Astrocyte (in vitro differentiated cells and primary cell): Measurements from ENCODE around the gene C1R. TPM values are rescaled to one million over a fixed set of nuclear protein-coding genes. Genes with fewer than 3 reads are reported as not detected.

ENCODE experiments used
- DNase-seq: peaks from one replicate; pipeline ENCODE4 v3.0.0-alpha.2; 2010; ENCODE audit warnings: low read depth
- FAIRE-seq: peaks from 2 replicates; lab custom pipeline; 2011; peaks lifted over from hg19 to GRCh38; lab: Jason Lieb, UNC
- H2AFZ ChIP-seq: 2 replicates; pipeline ENCODE4 v1.6.0; 2012; ENCODE audit warnings: low read depth, low read length, inconsistent platforms
- H3K27ac ChIP-seq: 2 replicates; pipeline ENCODE4 v1.5.1; 2011; ENCODE audit warnings: low read depth, low read length, inconsistent platforms
- H3K27me3 ChIP-seq: 2 replicates; pipeline ENCODE4 v1.6.0; 2011; ENCODE audit warnings: low read length, inconsistent platforms; ENCODE audit not compliant: insufficient read depth
- H3K36me3 ChIP-seq: 2 replicates; pipeline ENCODE4 v1.5.1; 2011; ENCODE audit warnings: low read length, inconsistent platforms; ENCODE audit not compliant: insufficient read depth
- H3K4me1 ChIP-seq: 2 replicates; pipeline ENCODE4 v1.5.1; 2011; ENCODE audit warnings: low read length, inconsistent platforms; ENCODE audit not compliant: insufficient read depth
- H3K4me2 ChIP-seq: 2 replicates; pipeline ENCODE4 v1.6.0; 2012; ENCODE audit warnings: low read length, inconsistent platforms
- H3K4me3 ChIP-seq: 2 replicates; pipeline ENCODE4 v1.5.1; 2011; ENCODE audit warnings: low read depth, mild to moderate bottlenecking, low read length, inconsistent platforms; ENCODE audit not compliant: insufficient read depth
- H3K79me2 ChIP-seq: 2 replicates; pipeline ENCODE4 v1.6.0; 2012; ENCODE audit warnings: mild to moderate bottlenecking, low read length, inconsistent platforms; ENCODE audit not compliant: insufficient read depth
- H3K9ac ChIP-seq: 2 replicates; pipeline ENCODE4 v1.6.0; 2012; ENCODE audit warnings: mild to moderate bottlenecking, low read length, inconsistent platforms
- H3K9me3 ChIP-seq: 2 replicates; pipeline ENCODE4 v1.5.1; 2012; ENCODE audit warnings: low read depth, mild to moderate bottlenecking, low read length, inconsistent platforms; ENCODE audit not compliant: insufficient read depth
- H4K20me1 ChIP-seq: 2 replicates; pipeline ENCODE4 v1.6.0; 2012; ENCODE audit warnings: low read length, inconsistent platforms; ENCODE audit not compliant: insufficient read depth
- H3K27ac Mint-ChIP-seq: one replicate; pipeline ENCODE4 v1.8.0; 2021; ENCODE audit warnings: mild to moderate bottlenecking, mixed read lengths; ENCODE audit not compliant: unreplicated experiment
- H3K27me3 Mint-ChIP-seq: one replicate; pipeline ENCODE4 v1.8.0; 2021; ENCODE audit warnings: low read depth, mixed read lengths; ENCODE audit not compliant: unreplicated experiment
- H3K36me3 Mint-ChIP-seq: one replicate; pipeline ENCODE4 v1.8.0; 2021; ENCODE audit warnings: low read depth, mixed read lengths; ENCODE audit not compliant: unreplicated experiment
- H3K4me1 Mint-ChIP-seq: one replicate; pipeline ENCODE4 v1.8.0; 2021; ENCODE audit warnings: low read depth, mixed read lengths; ENCODE audit not compliant: unreplicated experiment
- H3K4me3 Mint-ChIP-seq: one replicate; pipeline ENCODE4 v1.8.0; 2021; ENCODE audit warnings: mild to moderate bottlenecking, moderate library complexity, mixed read lengths; ENCODE audit not compliant: unreplicated experiment
- H3K9me3 Mint-ChIP-seq: one replicate; pipeline ENCODE4 v1.8.0; 2021; ENCODE audit warnings: mild to moderate bottlenecking, mixed read lengths; ENCODE audit not compliant: unreplicated experiment
- CTCF ChIP-seq: IDR thresholded peaks from 2 replicates; pipeline ENCODE4 v1.5.1; 2011; ENCODE audit warnings: low read depth, mild to moderate bottlenecking, inconsistent platforms, low read length, moderate library complexity; ENCODE audit not compliant: insufficient read depth
- EZH2 ChIP-seq: IDR thresholded peaks from 2 replicates; pipeline ENCODE4 v1.6.1; 2012; ENCODE audit warnings: mild to moderate bottlenecking, low read length, inconsistent platforms; ENCODE audit not compliant: insufficient read depth
- total RNA-seq: library from RNA; stranded (reverse); gene quantifications from 2 replicates; pipeline ENCODE4 v1.2.1, GENCODE V29; 2021

The C1R gene
- total RNA-seq, 1 donor from 2014 or later, result 0.86 TPM

- no peak overlapping the region for H3K4me3 Mint-ChIP-seq
- H3K4me2 ChIP-seq, result no peak overlapping the region
Observed at GRCh38 chr12:7112041-7112440, 19.8 kb upstream of the C1R start.

DNA sequence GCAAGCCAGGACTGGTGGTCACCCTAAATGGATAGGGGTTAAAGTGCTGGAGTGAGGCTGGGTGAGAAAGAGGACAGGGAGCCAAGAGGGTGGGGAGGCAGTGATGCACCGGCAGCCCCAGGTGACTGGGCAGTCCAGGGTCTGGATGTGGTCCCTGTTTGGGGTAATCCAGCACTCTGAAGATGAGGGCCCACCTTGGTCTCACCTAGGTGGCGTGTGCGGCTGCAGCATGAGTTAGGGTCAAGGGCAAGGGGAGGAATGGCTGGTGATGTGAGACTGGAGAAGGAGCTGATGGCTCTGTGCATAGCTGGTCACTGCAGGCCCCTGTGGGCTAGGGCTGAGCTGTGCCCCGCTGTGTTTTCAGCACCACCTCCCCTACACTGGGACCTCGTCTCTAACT, 18.4 kb upstream of the C1R start:
- Histone ChIP-seq H3K4me2 (no peak overlapping the region), H3K27ac (no peak overlapping the region), H3K4me1 (peaks cover 10% of the 10 kb centered on the region), H3K9me3 (no peaks in the 10 kb centered on the region), H3K9ac (no peak overlapping the region), H4K20me1 (peaks cover 7% of the 10 kb centered on the region), H3K79me2 (peaks cover 7% of the 10 kb centered on the region), H3K36me3 (no peaks in the 10 kb centered on the region), H3K4me3 (no peak overlapping the region), H2AFZ (no peak overlapping the region), H3K27me3 (no peaks in the 10 kb centered on the region)
- FAIRE-seq, result no peak
- Mint-ChIP-seq H3K36me3 (peaks cover 9% of the 10 kb centered on the region), H3K27me3 (peaks cover 20% of the 10 kb centered on the region), H3K4me3 (no peak overlapping the region), H3K9me3 (peaks cover 4% of the 10 kb centered on the region), H3K27ac (no peak overlapping the region), H3K4me1 (peaks cover 2% of the 10 kb centered on the region)
- DNase-seq, result no peak
- no peak for TF ChIP-seq CTCF
- no peak for TF ChIP-seq EZH2

More at GRCh38 chr12:7112041-7112440, 19.8 kb upstream of the C1R start:
- Mint-ChIP-seq H3K27ac (no peak overlapping the region), H3K36me3 (peaks cover 8% of the 10 kb centered on the region), H3K9me3 (no peaks in the 10 kb centered on the region), H3K27me3 (peaks cover 23% of the 10 kb centered on the region), H3K4me1 (peaks cover 2% of the 10 kb centered on the region)
- DNase-seq (no peak), FAIRE-seq (no peak)
- Histone ChIP-seq H3K79me2 (peaks cover 3% of the 10 kb centered on the region), H3K36me3 (no peaks in the 10 kb centered on the region), H3K4me3 (no peak overlapping the region), H3K27ac (no peak overlapping the region), H3K9ac (no peak overlapping the region), H3K4me1 (peaks cover 10% of the 10 kb centered on the region), H4K20me1 (peaks cover 7% of the 10 kb centered on the region), H3K9me3 (no peaks in the 10 kb centered on the region), H2AFZ (no peak overlapping the region), H3K27me3 (no peaks in the 10 kb centered on the region)
- TF ChIP-seq CTCF, result no peak
- TF ChIP-seq EZH2, result no peak

DNA sequence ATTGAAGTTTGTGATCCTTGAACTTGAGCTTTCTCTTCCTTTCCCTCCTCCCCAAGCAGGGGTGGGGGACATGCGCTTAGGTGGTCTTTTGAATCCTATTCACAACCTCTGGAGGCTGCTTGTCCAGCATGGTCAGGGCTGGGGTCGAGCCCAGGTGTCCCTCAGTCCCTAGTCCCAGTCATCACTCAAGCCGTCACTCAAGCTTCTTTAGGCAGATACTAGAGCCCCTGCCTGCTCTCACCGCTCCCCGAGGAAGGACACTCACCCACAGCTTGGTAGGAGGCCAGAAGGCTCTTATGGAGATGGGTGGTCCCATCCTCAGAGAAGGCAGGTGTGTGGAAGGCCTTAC, 17.3 kb upstream of the C1R start:
- Mint-ChIP-seq H3K27me3 (peaks cover 13% of the 10 kb centered on the region), H3K4me1 (peaks cover 2% of the 10 kb centered on the region), H3K4me3 (peak overlapping the region; percentile 82), H3K9me3 (peaks cover 4% of the 10 kb centered on the region), H3K27ac (peak overlapping the region; percentile 90), H3K36me3 (peaks cover 7% of the 10 kb centered on the region)
- Histone ChIP-seq H3K4me1 (peaks cover 10% of the 10 kb centered on the region), H3K9ac (peak overlapping the region; percentile 92), H4K20me1 (peaks cover 7% of the 10 kb centered on the region), H2AFZ (no peak overlapping the region), H3K36me3 (no peaks in the 10 kb centered on the region), H3K4me3 (peak overlapping the region; percentile 69), H3K27ac (no peak overlapping the region), H3K27me3 (no peaks in the 10 kb centered on the region), H3K79me2 (peaks cover 7% of the 10 kb centered on the region), H3K9me3 (no peaks in the 10 kb centered on the region), H3K4me2 (peak overlapping the region; percentile 96)
- no peak for TF ChIP-seq EZH2
- no peak for TF ChIP-seq CTCF
- no peak for DNase-seq
- no peak for FAIRE-seq
